GM12891 (cell line): ENCODE results near the gene ZNFX1.

Experiments used
- POLR2A ChIP-seq: IDR thresholded peaks from 2 replicates; pipeline ENCODE4 v1.6.1; 2011; ENCODE audit warnings: low read depth, low read length, control low read depth
- POLR2AphosphoS5 ChIP-seq: IDR thresholded peaks from 2 replicates; pipeline ENCODE4 v1.6.1; 2011; ENCODE audit warnings: low read depth, low read length, control low read depth
- POU2F2 ChIP-seq: IDR thresholded peaks from 2 replicates; pipeline ENCODE4 v1.6.1; 2011; ENCODE audit warnings: low read depth, mild to moderate bottlenecking, control low read depth, low read length, moderate library complexity
- TAF1 ChIP-seq: IDR thresholded peaks from 2 replicates; pipeline ENCODE4 v1.6.1; 2011; ENCODE audit warnings: low read depth, low read length, control low read depth

DNA sequence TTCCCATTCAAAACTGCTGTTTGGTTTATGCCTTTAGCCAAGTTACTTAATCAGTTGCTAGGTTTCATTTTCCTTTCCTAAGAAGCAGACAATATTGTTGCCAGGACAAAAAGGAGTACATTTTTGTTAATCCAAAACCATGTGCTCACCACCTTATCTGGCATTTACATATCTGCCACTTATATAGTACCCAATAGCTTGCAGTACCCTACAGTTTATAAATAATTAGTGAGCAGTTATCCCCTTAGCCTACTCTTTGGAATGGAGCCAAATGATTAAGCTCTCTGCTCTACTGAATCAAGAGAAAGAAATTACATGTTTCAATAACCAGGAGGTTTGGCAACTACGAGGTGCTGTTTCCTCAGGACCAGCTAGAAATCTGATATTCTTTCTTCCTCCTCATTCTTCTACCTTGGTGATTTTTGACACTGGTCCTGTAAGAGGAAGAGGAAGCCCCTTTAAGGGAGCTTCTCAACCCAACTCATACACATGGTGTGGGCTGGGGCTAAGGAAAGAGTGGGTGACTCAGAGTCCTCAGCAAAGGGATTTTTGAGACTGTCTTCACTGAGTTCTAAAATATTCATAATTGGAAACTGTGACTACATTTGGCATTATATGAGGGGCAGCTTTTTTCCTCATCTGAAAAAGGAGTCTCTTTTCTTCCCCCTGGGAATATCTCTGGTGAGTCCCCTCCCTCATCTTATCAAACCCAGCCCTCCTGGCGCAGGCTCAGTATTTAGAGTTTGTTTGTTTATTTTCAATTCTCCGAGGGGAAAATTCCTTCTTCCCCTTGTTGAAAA, 1.5 kb downstream of the ZNFX1 start:
- TF ChIP-seq POLR2AphosphoS5, result no peak; the same call in 1 of the 2 replicates
- TF ChIP-seq TAF1, result no peak
- no peak for TF ChIP-seq POLR2A
- no peak for TF ChIP-seq POU2F2
